ENCODE measurements around the gene PLBD2.

- TF ChIP-seq, protein P1, sequence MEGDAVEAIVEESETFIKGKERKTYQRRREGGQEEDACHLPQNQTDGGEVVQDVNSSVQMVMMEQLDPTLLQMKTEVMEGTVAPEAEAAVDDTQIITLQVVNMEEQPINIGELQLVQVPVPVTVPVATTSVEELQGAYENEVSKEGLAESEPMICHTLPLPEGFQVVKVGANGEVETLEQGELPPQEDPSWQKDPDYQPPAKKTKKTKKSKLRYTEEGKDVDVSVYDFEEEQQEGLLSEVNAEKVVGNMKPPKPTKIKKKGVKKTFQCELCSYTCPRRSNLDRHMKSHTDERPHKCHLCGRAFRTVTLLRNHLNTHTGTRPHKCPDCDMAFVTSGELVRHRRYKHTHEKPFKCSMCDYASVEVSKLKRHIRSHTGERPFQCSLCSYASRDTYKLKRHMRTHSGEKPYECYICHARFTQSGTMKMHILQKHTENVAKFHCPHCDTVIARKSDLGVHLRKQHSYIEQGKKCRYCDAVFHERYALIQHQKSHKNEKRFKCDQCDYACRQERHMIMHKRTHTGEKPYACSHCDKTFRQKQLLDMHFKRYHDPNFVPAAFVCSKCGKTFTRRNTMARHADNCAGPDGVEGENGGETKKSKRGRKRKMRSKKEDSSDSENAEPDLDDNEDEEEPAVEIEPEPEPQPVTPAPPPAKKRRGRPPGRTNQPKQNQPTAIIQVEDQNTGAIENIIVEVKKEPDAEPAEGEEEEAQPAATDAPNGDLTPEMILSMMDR (IDR thresholded peaks at IDR 0.05): no peak
- no peak for TF ChIP-seq EP300 (IDR thresholded peaks at IDR 0.05)
Measured at GRCh38 chr12:113373969-113374368, 15.6 kb downstream of the PLBD2 start.
